ENCODE results near the gene RIC8A.
"Not testable (repeated sequence)": the region's sequence is repeated elsewhere in the genome, so short reads cannot be mapped to it uniquely, and the experiment has no call there.

The RIC8A gene

GRCh38 chr11:207208-207862 is at the start of gene RIC8A, which contains the start of gene BET1L:
Gene RIC8A (plus strand): TSS chr11:207708. CDS start chr11:208855, 1,147 bp downstream.
Gene BET1L (minus strand): TSS chr11:207399. CDS start chr11:207321, 78 bp downstream.
- DNase-seq (peak; percentile 98 to 99), ATAC-seq (peak; percentile 88)
- Mint-ChIP-seq H3K27ac (peak within 1 kb of the TSS; percentile 97 to 98), H3K27me3 (no peaks in the 10 kb centered on the region), H3K4me3 (peak within 1 kb of the TSS; percentile 91 to 94), H3K9me3 (no peaks in the 10 kb centered on the region), H3K4me1 (peaks cover 72% of the 10 kb centered on the region)

- not testable (repeated sequence) for ATAC-seq, H3K4me3 Mint-ChIP-seq, H3K9me3 Mint-ChIP-seq, DNase-seq, H3K27me3 Mint-ChIP-seq, H3K4me1 Mint-ChIP-seq, H3K27ac Mint-ChIP-seq
Measured at GRCh38 chr11:180242-180641, 27.3 kb upstream of the RIC8A start.

- H3K27ac Mint-ChIP-seq, H3K4me3 Mint-ChIP-seq, H3K9me3 Mint-ChIP-seq, H3K27me3 Mint-ChIP-seq: not testable (repeated sequence)
- ATAC-seq (peak; percentile 49), DNase-seq (peak; percentile 1 to 22)
- H3K4me1 Mint-ChIP-seq: peaks cover 13% of the 10 kb centered on the region
Measured at GRCh38 chr11:189200-189783, 18.2 kb upstream of the RIC8A start.

- DNase-seq (peak; percentile 54 to 85), ATAC-seq (peak; percentile 83)
- not testable (repeated sequence) for H3K27ac Mint-ChIP-seq, H3K27me3 Mint-ChIP-seq, H3K4me3 Mint-ChIP-seq, H3K9me3 Mint-ChIP-seq
- H3K4me1 Mint-ChIP-seq: peaks cover 13% of the 10 kb centered on the region
Measured at GRCh38 chr11:189843-190311, 17.6 kb upstream of the RIC8A start.

GRCh38 chr11:190546-190945 is 17.0 kb upstream of the RIC8A start:
- H3K9me3 Mint-ChIP-seq, ATAC-seq, H3K27ac Mint-ChIP-seq, DNase-seq, H3K27me3 Mint-ChIP-seq, H3K4me3 Mint-ChIP-seq: not testable (repeated sequence)
- H3K4me1 Mint-ChIP-seq: peaks cover 13% of the 10 kb centered on the region

GRCh38 chr11:191490-192478 is 15.7 kb upstream of the RIC8A start:
- H3K4me3 Mint-ChIP-seq, H3K27me3 Mint-ChIP-seq, H3K27ac Mint-ChIP-seq, H3K9me3 Mint-ChIP-seq: not testable (repeated sequence)
- DNase-seq: peak; percentile 41 to 61
- peaks cover 13% of the 10 kb centered on the region for H3K4me1 Mint-ChIP-seq
- peak; percentile 63 for ATAC-seq

GRCh38 chr11:192674-193128 is 14.8 kb upstream of the RIC8A start, which contains the start of gene SCGB1C1:
Gene SCGB1C1 (plus strand): TSS chr11:193078. CDS start chr11:193100, 22 bp downstream.
- H3K27me3 Mint-ChIP-seq: not testable (repeated sequence)

GRCh38 chr11:193481-193880 is 14.0 kb upstream of the RIC8A start:
- not testable (repeated sequence) for H3K27ac Mint-ChIP-seq, H3K9me3 Mint-ChIP-seq, H3K4me3 Mint-ChIP-seq, H3K27me3 Mint-ChIP-seq, ATAC-seq
- peak; percentile 2 to 14 for DNase-seq
- H3K4me1 Mint-ChIP-seq: peaks cover 13% of the 10 kb centered on the region

More at GRCh38 chr11:192674-193128, 14.8 kb upstream of the RIC8A start, which contains the start of gene SCGB1C1:
- not testable (repeated sequence) for H3K9me3 Mint-ChIP-seq, DNase-seq, ATAC-seq, H3K27ac Mint-ChIP-seq, H3K4me3 Mint-ChIP-seq
- H3K4me1 Mint-ChIP-seq: peaks cover 13% of the 10 kb centered on the region

GRCh38 chr11:196786-197731 is 10.4 kb upstream of the RIC8A start:
- no peak for ATAC-seq
- peaks cover 12% of the 10 kb centered on the region for H3K4me1 Mint-ChIP-seq
- peak; percentile 0 to 8 for DNase-seq
- H3K27me3 Mint-ChIP-seq: no peaks in the 10 kb centered on the region
- H3K9me3 Mint-ChIP-seq: no peaks in the 10 kb centered on the region
- no peak overlapping the region for H3K4me3 Mint-ChIP-seq
- no peak overlapping the region for H3K27ac Mint-ChIP-seq

- ATAC-seq (no peak), DNase-seq (peak in 1 of 2 donors; percentile 1)
- no peak overlapping the region for H3K27ac Mint-ChIP-seq
- H3K9me3 Mint-ChIP-seq: no peaks in the 10 kb centered on the region
- H3K4me1 Mint-ChIP-seq: peaks cover 16% of the 10 kb centered on the region
- H3K27me3 Mint-ChIP-seq: no peaks in the 10 kb centered on the region
- no peak overlapping the region for H3K4me3 Mint-ChIP-seq
Measured at GRCh38 chr11:197741-198235, 9.7 kb upstream of the RIC8A start.

- no peak overlapping the region for H3K27ac Mint-ChIP-seq
- H3K9me3 Mint-ChIP-seq: no peaks in the 10 kb centered on the region
- DNase-seq: peak in 1 of 2 donors; percentile 1
Measured at GRCh38 chr11:198236-198806, 9.2 kb upstream of the RIC8A start.

GRCh38 chr11:199004-199581 is 8.4 kb upstream of the RIC8A start:
- Mint-ChIP-seq H3K9me3 (no peaks in the 10 kb centered on the region), H3K4me3 (no peak overlapping the region), H3K4me1 (peaks cover 29% of the 10 kb centered on the region), H3K27ac (no peak overlapping the region), H3K27me3 (no peaks in the 10 kb centered on the region)
- DNase-seq (peak in 1 of 2 donors; percentile 12), ATAC-seq (no peak)

More at GRCh38 chr11:198236-198806, 9.2 kb upstream of the RIC8A start:
- Mint-ChIP-seq H3K4me3 (no peak overlapping the region), H3K27me3 (no peaks in the 10 kb centered on the region), H3K4me1 (peaks cover 21% of the 10 kb centered on the region)
- peak; percentile 19 for ATAC-seq

- no peak for ATAC-seq
- H3K4me1 Mint-ChIP-seq: peaks cover 36% of the 10 kb centered on the region
- H3K27me3 Mint-ChIP-seq: no peaks in the 10 kb centered on the region
- no peak overlapping the region for H3K4me3 Mint-ChIP-seq
- DNase-seq: no peak
- no peaks in the 10 kb centered on the region for H3K9me3 Mint-ChIP-seq
- no peak overlapping the region for H3K27ac Mint-ChIP-seq
Measured at GRCh38 chr11:199782-200181, 7.7 kb upstream of the RIC8A start.

All from stimulated activated naive CD8-positive, alpha-beta T cell treated with anti-CD3 and anti-CD28 coated beads, Interleukin-15, amount 100 ng/mL, for 72 hours (primary cell).